AG04450 (cell line): ENCODE data around the gene CNGB1. TPM values are rescaled to one million over a fixed set of nuclear protein-coding genes. Genes with fewer than 3 reads are reported as not detected.
A peak's percentile ranks its signal among the peaks of the same experiment; 100 is the strongest.

Source experiments
- CTCF ChIA-PET: fragments of 300-600, 350-600 bp; formaldehyde crosslinking; extraction: SDS; loops from one replicate; lab custom pipeline; 2022; ENCODE audit warnings: antibody characterized with exemption, inconsistent platforms; lab: Charles Lee
- POLR2A ChIA-PET: fragments of 350-600 bp; formaldehyde crosslinking; extraction: SDS; loops from one replicate; lab custom pipeline; 2021; ENCODE audit warnings: antibody characterized with exemption, inconsistent platforms; lab: Yijun Ruan, JAX
- DNase-seq: peaks from one replicate; pipeline ENCODE4 v3.0.0-alpha.2; 2011; ENCODE audit warnings: low read depth, low spot score
- H3K27ac ChIP-seq: one replicate; pipeline ENCODE4 v1.5.1; 2012; ENCODE audit warnings: low read depth, low read length, control low read depth
- H3K27me3 ChIP-seq: one replicate; pipeline ENCODE4 v1.6.0; 2012; ENCODE audit warnings: low read length; ENCODE audit not compliant: control insufficient read depth, insufficient read depth
- H3K4me3 ChIP-seq: 2 replicates; pipeline ENCODE4 v1.5.1; 2011; ENCODE audit warnings: mild to moderate bottlenecking, low read depth, low read length, control low read depth
- H3K9me3 ChIP-seq: 2 replicates; pipeline ENCODE4 v1.5.1; 2012; ENCODE audit warnings: low read length; ENCODE audit not compliant: control insufficient read depth, insufficient read depth
- polyA plus RNA-seq: library from polyadenylated mRNA; depleted of rRNA; stranded (reverse); fragments of >200 nt; gene quantifications from 2 replicates; pipeline ENCODE4 v1.2.3, GENCODE V29; 2011
- TF ChIP-seq, protein P1 (sequence below): IDR thresholded peaks from 2 replicates; pipeline ENCODE4 v1.5.1; 2011; ENCODE audit warnings: low read depth, low read length, control low read depth, inconsistent platforms

Gene CNGB1
- polyA plus RNA-seq, 1 experiment: not detected

DNA sequence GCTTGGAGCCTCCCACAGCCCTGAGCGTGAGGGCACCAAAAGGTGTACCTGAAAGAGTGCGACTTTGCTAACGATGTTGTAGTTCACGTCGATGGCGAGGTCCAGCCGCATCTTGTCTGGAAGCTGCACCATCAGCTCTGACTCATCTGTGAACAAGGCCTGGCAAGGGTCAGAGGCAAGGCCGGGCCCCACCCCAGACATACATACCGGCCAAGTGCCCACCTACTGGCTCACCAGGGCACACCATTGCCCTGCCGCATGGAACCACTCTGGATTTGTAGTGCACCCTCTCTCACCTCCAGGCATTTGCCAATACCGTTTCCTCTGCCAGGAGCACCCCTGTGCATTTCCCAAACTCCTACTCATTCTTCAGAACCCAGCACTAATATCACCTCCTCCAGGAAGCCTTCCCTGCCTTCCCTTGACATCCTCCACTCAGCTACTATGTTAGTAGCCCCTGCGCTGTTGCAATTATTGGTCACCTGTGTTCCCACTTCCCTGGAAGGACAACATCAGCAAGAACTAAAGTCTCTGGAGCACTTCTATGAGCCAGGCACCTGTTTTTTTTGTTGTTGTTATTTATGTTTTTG is 69.4 kb downstream of the CNGB1 start:
- POLR2A ChIA-PET: no interaction called here
- CTCF ChIA-PET: interaction anchor here (0.6 to 4.3 kb wide), 5 partner anchors 26 to 220 kb away, joined by 3 to 47 read pairs (median 6); partner anchors contain the start of genes USB1 and ZNF319
- TF ChIP-seq, protein P1, sequence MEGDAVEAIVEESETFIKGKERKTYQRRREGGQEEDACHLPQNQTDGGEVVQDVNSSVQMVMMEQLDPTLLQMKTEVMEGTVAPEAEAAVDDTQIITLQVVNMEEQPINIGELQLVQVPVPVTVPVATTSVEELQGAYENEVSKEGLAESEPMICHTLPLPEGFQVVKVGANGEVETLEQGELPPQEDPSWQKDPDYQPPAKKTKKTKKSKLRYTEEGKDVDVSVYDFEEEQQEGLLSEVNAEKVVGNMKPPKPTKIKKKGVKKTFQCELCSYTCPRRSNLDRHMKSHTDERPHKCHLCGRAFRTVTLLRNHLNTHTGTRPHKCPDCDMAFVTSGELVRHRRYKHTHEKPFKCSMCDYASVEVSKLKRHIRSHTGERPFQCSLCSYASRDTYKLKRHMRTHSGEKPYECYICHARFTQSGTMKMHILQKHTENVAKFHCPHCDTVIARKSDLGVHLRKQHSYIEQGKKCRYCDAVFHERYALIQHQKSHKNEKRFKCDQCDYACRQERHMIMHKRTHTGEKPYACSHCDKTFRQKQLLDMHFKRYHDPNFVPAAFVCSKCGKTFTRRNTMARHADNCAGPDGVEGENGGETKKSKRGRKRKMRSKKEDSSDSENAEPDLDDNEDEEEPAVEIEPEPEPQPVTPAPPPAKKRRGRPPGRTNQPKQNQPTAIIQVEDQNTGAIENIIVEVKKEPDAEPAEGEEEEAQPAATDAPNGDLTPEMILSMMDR: no peak
- Histone ChIP-seq H3K9me3 (no peaks in the 10 kb centered on the region), H3K27me3 (peaks cover 31% of the 10 kb centered on the region), H3K4me3 (no peak overlapping the region), H3K27ac (no peak overlapping the region)
- no peak for DNase-seq

DNA sequence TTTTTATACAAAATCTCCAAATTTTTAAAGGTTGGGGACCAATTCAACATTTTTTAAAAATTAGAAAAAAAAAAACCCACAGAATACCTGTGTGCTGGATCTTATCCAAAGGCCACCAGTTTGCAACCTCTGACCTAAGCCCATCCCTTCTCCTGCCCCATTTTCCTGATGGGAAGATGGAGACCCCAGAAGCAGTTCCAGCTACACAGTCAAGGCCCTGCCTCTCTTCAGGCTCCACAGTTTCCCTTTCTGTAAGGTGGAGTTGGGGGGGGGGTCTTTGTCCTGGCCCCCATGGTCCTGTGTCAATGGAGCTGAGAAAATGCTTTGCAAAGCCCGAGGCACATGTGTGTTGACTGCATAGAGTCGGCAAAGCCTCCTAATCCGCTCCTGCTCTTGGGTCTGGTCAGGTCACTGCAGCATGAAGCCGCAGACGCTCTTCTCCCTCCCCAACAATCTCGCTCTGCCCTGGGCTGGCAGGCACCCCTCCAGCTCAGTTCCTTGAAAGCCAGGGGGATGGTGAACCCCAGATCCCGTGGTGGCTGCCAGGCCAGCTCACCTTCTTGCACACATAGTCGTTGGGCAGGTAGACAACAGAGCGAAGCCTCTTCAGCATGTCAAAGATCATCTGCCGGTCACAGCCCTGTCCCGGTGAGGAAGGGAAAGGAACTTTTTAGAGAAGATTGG is 70.0 kb downstream of the CNGB1 start:
- Histone ChIP-seq H3K27ac (no peak overlapping the region), H3K9me3 (no peaks in the 10 kb centered on the region), H3K4me3 (no peak overlapping the region), H3K27me3 (peaks cover 26% of the 10 kb centered on the region)
- ChIA-PET CTCF (interaction anchor here (0.6 to 4.3 kb wide), 8 partner anchors 10 to 226 kb away, joined by 3 to 47 read pairs (median 6); partner anchors contain the start of genes USB1 and ZNF319), POLR2A (interaction anchor here (0.6 kb wide), 1 partner anchor 728 kb away, joined by 4 read pairs; no protein-coding TSS in a partner anchor)
- DNase-seq: no peak
- TF ChIP-seq, protein P1: no peak

DNA sequence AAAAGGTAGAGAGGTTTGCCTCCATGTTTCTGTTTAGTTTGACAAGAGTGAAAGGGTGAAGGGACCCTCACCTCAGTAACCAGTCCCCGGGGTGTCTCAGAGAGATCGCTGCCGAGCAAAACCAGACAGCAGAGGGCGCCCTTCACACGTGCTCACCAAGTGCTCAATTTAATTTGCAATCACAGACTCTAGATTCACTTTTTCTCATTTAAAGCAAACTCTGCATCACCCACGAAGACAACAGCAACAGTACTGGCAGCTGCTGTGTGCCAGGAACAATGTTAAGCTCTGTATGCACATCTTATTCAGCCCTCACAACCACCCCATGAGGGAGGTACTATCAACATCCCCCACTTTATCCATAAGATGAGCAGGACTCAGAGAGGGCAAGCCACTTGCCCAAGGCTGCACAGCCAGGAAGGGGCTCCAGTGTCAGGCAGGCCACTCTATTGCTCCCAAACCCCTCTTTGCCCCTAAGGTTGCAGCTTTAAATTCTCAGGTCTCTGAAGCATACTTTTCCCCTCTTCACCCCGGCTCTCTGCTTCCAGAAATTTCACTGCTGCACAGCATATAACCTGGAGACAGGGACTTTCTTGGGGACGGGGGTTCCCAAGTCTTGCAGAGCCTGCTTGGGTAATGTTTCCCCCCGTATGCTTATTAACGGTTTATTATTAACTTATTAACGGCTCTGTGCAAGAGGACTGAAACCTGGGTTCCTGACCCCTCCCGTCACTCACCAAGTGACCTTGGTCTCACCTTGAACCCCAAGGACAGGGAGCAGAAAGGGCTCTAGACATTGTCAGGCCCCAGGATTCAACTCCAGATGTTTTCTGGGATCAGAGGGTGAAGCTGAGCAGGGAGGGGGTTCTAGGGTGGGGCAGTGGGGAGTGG is 70.9 kb downstream of the CNGB1 start:
- TF ChIP-seq, protein P1: peak; percentile 90
- CTCF ChIA-PET: interaction anchor here (0.5 to 4.3 kb wide), 25 partner anchors 9 to 317 kb away, joined by 3 to 47 read pairs (median 5); partner anchors contain the start of genes CNGB1, USB1 and ZNF319
- Histone ChIP-seq H3K27me3 (peaks cover 17% of the 10 kb centered on the region), H3K4me3 (no peak overlapping the region), H3K9me3 (no peaks in the 10 kb centered on the region), H3K27ac (no peak overlapping the region)
- POLR2A ChIA-PET: interaction anchor here (0.6 kb wide), 1 partner anchor 729 kb away, joined by 4 read pairs; no protein-coding TSS in a partner anchor
- DNase-seq: peak; percentile 33

DNA sequence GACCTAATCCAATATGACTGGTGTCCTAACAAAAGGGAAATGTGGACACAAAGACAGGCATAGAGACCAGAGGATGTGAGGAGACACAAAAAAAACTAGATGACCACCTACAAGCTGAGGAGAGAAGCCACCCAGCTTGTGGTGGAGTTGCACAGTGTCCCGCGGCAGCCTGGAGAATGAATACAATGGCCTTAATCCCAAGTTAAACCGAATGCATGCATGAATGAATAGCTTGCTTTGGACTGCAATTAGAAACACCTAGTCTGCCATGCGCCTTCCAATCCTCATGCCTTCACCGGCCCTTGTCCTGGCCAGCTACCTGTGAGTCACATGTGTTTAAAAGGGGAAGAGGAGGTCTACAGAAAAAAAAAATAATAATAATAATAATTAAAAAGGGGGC is 72.0 kb downstream of the CNGB1 start:
- no peak overlapping the region for H3K4me3 ChIP-seq
- H3K27me3 ChIP-seq: peaks cover 10% of the 10 kb centered on the region
- no peaks in the 10 kb centered on the region; the same call in 1 of the 2 replicates for H3K9me3 ChIP-seq
- TF ChIP-seq, protein P1: no peak
- ChIA-PET CTCF (interaction anchor here (0.6 to 4.3 kb wide), 10 partner anchors 9 to 223 kb away, joined by 3 to 47 read pairs (median 6); partner anchors contain the start of genes CNGB1, USB1 and ZNF319), POLR2A (no interaction called here)
- H3K27ac ChIP-seq: no peak overlapping the region
- DNase-seq: no peak
